K562 (cell line): ENCODE data around the gene CXCL12. TPM values are rescaled to one million over a fixed set of nuclear protein-coding genes. Genes with fewer than 3 reads are reported as not detected.

ENCODE experiments used
- ATAC-seq: fragments of 200-7000 bp; cut with Tn5 transposase; 3 replicates; pipeline ENCODE4 v1.9.1; 2020; ENCODE audit warnings: moderate library complexity
- BruUV-seq: library from RNA; stranded (reverse); fragments of 400-500 nt; replicated peaks from 2 replicates; lab custom pipeline; 2021; lab: Mats Ljungman, UMichigan
- CTCF ChIA-PET: fragments of 300-600 bp; formaldehyde crosslinking; extraction: SDS; loops from one replicate; lab custom pipeline; 2021; ENCODE audit warnings: low intra/inter-chr PET ratio; lab: Yijun Ruan, JAX
- POLR2A ChIA-PET: fragments of 300-600, 350-650 bp; sonication (Branson Sonifier 250); formaldehyde crosslinking; extraction: SDS; loops from one replicate; lab custom pipeline; 2021; ENCODE audit warnings: antibody characterized with exemption, inconsistent platforms; lab: Yijun Ruan, JAX
- DNase-seq, 4 experiments: peaks; one replicate each; pipeline versions ENCODE4 v3.0.0 to v3.0.0-alpha.2; 2011 to 2018; ENCODE audit warnings: low spot score in 3 of 4, mixed read lengths in 3 of 4; ENCODE audit errors: extremely low read depth in 1 of 4
- FAIRE-seq: peaks from 2 replicates; lab custom pipeline; 2011; peaks lifted over from hg19 to GRCh38; lab: Jason Lieb, UNC
- H2AFZ ChIP-seq: 2 replicates; pipeline ENCODE4 v1.6.0; 2011; ENCODE audit warnings: low read depth, low read length, control low read depth, inconsistent platforms
- H3K27ac ChIP-seq: fragments of 200-600 bp; 3 replicates; pipeline ENCODE4 v1.8.0; 2011; ENCODE audit warnings: low read depth, mild to moderate bottlenecking, control low read depth, inconsistent platforms, low read length, moderate library complexity, mixed read lengths; ENCODE audit errors: extremely low read depth
- H3K27me3 ChIP-seq, 2 experiments: fragments of 300-600 bp in 1 of 2; 2 replicates in 1 of 2; 3 replicates in 1 of 2; pipeline versions ENCODE4 v1.6.0 to v1.8.0; 2011; ENCODE audit warnings: inconsistent platforms in 2 of 2, low read length in 2 of 2, mild to moderate bottlenecking in 1 of 2, mixed read lengths in 1 of 2, moderate library complexity in 1 of 2; ENCODE audit not compliant: control insufficient read depth in 2 of 2, insufficient read depth in 2 of 2
- H3K36me3 ChIP-seq: fragments of 300-600 bp; 3 replicates; pipeline ENCODE4 v1.8.0; 2011; ENCODE audit warnings: mild to moderate bottlenecking, low read length, inconsistent platforms; ENCODE audit not compliant: control insufficient read depth, insufficient read depth
- H3K4me1 ChIP-seq, 2 experiments: fragments of 200-600 bp in 1 of 2; replicated peaks in 1 of 2; 2 replicates in 1 of 2; 3 replicates in 1 of 2; pipeline versions ENCODE4 v1.5.1 to v1.8.0; 2011; ENCODE audit warnings: inconsistent platforms in 2 of 2, low read length in 2 of 2, mild to moderate bottlenecking in 1 of 2, mixed read lengths in 1 of 2, moderate library complexity in 1 of 2; ENCODE audit not compliant: control insufficient read depth in 2 of 2, insufficient read depth in 2 of 2
- H3K4me2 ChIP-seq: 2 replicates; pipeline ENCODE4 v1.6.1; 2011; ENCODE audit warnings: low read length, control low read depth, inconsistent platforms, mixed read lengths; ENCODE audit not compliant: insufficient read depth
- H3K4me3 ChIP-seq: fragments of 200-600 bp; sonication (generic), shearing (Covaris generic); 2 replicates; pipeline ENCODE4 v1.5.1; 2016; ENCODE audit warnings: control low read depth, inconsistent platforms
- H3K79me2 ChIP-seq: fragments of 200-600 bp; 3 replicates; pipeline ENCODE4 v1.8.0; 2011; ENCODE audit warnings: low read length, inconsistent platforms; ENCODE audit not compliant: control insufficient read depth, insufficient read depth
- H3K9ac ChIP-seq, 2 experiments: 2 replicates each; pipeline versions ENCODE4 v1.6.0 to v1.6.1; 2011; ENCODE audit warnings: low read depth in 2 of 2, low read length in 2 of 2, control low read depth in 1 of 2, inconsistent platforms in 1 of 2, mild to moderate bottlenecking in 1 of 2, mixed read lengths in 1 of 2; ENCODE audit not compliant: insufficient read depth in 1 of 2
- H3K9me1 ChIP-seq: one replicate; pipeline ENCODE4 v1.6.0; 2011; ENCODE audit warnings: inconsistent platforms, mild to moderate bottlenecking, low read length, moderate library complexity; ENCODE audit not compliant: control insufficient read depth, insufficient read depth
- H3K9me3 ChIP-seq: replicated peaks from 2 replicates; pipeline ENCODE4 v1.5.1; 2011; ENCODE audit warnings: low read depth, low read length, inconsistent platforms; ENCODE audit not compliant: control insufficient read depth, insufficient read depth
- H4K20me1 ChIP-seq: replicated peaks from 2 replicates; pipeline ENCODE4 v1.6.1; 2011; ENCODE audit warnings: low read length, inconsistent platforms, mixed read lengths; ENCODE audit not compliant: control insufficient read depth, insufficient read depth
- EHMT2 ChIP-seq: fragments of 450-650 bp; IDR thresholded peaks from 2 replicates; pipeline ENCODE4 v1.6.1; 2018; ENCODE audit warnings: antibody characterized with exemption
- NONO ChIP-seq, 2 experiments: fragments of 200-400 bp in 1 of 2; fragments of 450-650 bp in 1 of 2; formaldehyde crosslinking in 1 of 2; IDR thresholded peaks; 2 replicates each; pipeline ENCODE4 v1.6.1; 2017; ENCODE audit warnings: low read depth in 2 of 2, mild to moderate bottlenecking in 2 of 2, moderate library complexity in 2 of 2, low read length in 1 of 2
- PURB ChIP-seq: sonication (generic); formaldehyde crosslinking; IDR thresholded peaks from 2 replicates; pipeline ENCODE4 v1.9.0; 2021; ENCODE audit warnings: low read depth, mild to moderate bottlenecking, missing genetic modification reagents
- SMAD3 ChIP-seq: fragments of 450-650 bp; formaldehyde crosslinking; conservative IDR thresholded peaks from 2 replicates; pipeline ENCODE4 v1.4.0; 2020; ENCODE audit warnings: mild to moderate bottlenecking
- SP2 ChIP-seq: IDR thresholded peaks from 2 replicates; pipeline ENCODE4 v1.6.1; 2011; ENCODE audit warnings: mild to moderate bottlenecking, low read depth, low read length, moderate library complexity; ENCODE audit not compliant: poor library complexity, severe bottlenecking; ENCODE audit errors: extremely low read depth
- ZNF354B ChIP-seq: fragments of 250-450 bp; sonication (Bioruptor Pico); IDR thresholded peaks from 2 replicates; pipeline ENCODE4 v1.4.0; 2020
- WGBS: fragments of 100-300 bp; shearing (Covaris generic); methylation state at CpG from one replicate; pipeline ENCODE4 v1.1.6; 2016; ENCODE audit warnings: low coverage, mixed read lengths; ENCODE audit not compliant: insufficient coverage; ENCODE audit errors: missing lambda C conversion rate; 5-methylcytosine and 5-hydroxymethylcytosine counted together
- in situ Hi-C: fragments of 300-500 bp; cut with MboI; formaldehyde crosslinking; loops from 4 replicates; pipeline ENCODE4 v1.15.0; 2018; ENCODE audit warnings: inconsistent platforms, mixed read lengths
- intact Hi-C: fragments of 100-400 bp; cut with micrococcal nuclease; formaldehyde crosslinking; loops from 2 replicates; pipeline ENCODE4 v1.14.2; 2022
- polyA plus RNA-seq, 8 experiments: library from polyadenylated mRNA; depleted of rRNA in 4 of 8; stranded (reverse) in 5 of 8; unstranded in 3 of 8; fragments of >200 nt; fragmentation: Nextera tagmentation in 2 of 8; fragmentation: Illumina TruSeq in 1 of 8; extraction: Ambion mirVana in 2 of 8; extraction: Trizol in 1 of 8; gene quantifications; 2 replicates each; pipeline versions ENCODE4 v1.2.1 to v1.2.3, GENCODE V29; 2011 to 2014; ENCODE audit warnings: inconsistent platforms in 1 of 8, missing spikeins in 1 of 8
- total RNA-seq, 7 experiments: library from RNA; depleted of rRNA in 6 of 7; stranded (reverse); fragments of >200 nt in 6 of 7; fragmentation: Illumina TruSeq in 2 of 7; extraction: Trizol in 2 of 7; gene quantifications; 2 replicates each; pipeline versions ENCODE4 v1.2.1 to v1.2.3, GENCODE V29; 2011 to 2021; ENCODE audit warnings: low replicate concordance in 1 of 7

CXCL12 gene
- total and polyA plus RNA-seq, 9 of the 15 experiments (the other 6 are each of a cell fraction or from before 2014, with no cell fraction given), result 0.18 TPM; not detected in 8

DNA sequence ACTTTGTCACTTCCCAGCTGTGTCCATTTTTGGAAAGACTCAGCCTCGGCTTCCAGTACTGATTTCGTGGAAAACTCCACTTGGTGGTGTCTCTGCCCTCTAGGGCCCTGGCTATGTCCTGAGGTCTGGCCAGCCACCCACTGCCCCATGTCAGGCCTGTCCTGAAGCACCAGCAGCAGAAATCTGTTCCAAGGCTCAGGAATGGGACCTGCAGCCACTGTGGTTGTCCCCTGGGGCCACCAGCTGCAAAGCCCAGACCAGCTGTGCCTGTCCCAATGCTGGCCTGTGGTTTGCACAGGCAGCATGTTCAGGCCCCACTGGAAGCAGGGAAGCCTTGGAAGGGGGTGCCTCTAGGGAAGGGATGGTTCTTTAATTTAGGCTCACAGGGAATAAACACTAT is 21.2 kb downstream of the CXCL12 start:
- Histone ChIP-seq H3K27me3 (peaks cover 0 to 15% of the 10 kb centered on the region in 2 experiments; a peak in 2 of 5 replicates), H4K20me1 (peaks cover 4% of the 10 kb centered on the region; the same call in 1 of the 2 replicates), H3K4me3 (no peak overlapping the region), H3K79me2 (no peaks in the 10 kb centered on the region), H3K4me1 (no peaks in the 10 kb centered on the region), H3K36me3 (no peaks in the 10 kb centered on the region), H3K9ac (no peak overlapping the region), H2AFZ (no peak overlapping the region), H3K27ac (no peak overlapping the region), H3K9me3 (no peaks in the 10 kb centered on the region), H3K9me1 (no peaks in the 10 kb centered on the region)
- DNase-seq (no peak), FAIRE-seq (no peak), ATAC-seq (no peak)
- CTCF ChIA-PET, result interaction anchor here (1.2 kb wide), 1 partner anchor 49 kb away, joined by 4 read pairs; no protein-coding TSS in a partner anchor
- 5% methylated on average over 2 of the region's 2 CpGs for WGBS
- in situ Hi-C loops, result no loop called here
- intact Hi-C loops, result no loop called here
- BruUV-seq, result no TSS peak
- TF ChIP-seq EHMT2 (no peak), NONO (IDR thresholded peaks at IDR 0.05; ENCODE audit: low read depth in 2 of 2, low read length in 1 of 2) (no peak), ZNF354B (CRISPR knock-in tag) (no peak), SP2 (no peak), PURB (CRISPR knock-in tag) (no peak), SMAD3 (CRISPR knock-in tag) (no peak)
- TF ChIP-seq, all 486 proteins: peak for 0
- no peak overlapping the region for H3K4me2 ChIP-seq
- POLR2A ChIA-PET, result interaction anchor here (0.7 kb wide), 1 partner anchor 564 kb away, joined by 3 read pairs; no protein-coding TSS in a partner anchor
